Measurements from ENCODE around the gene ITGB5. TPM values are rescaled to one million over a fixed set of nuclear protein-coding genes. Genes with fewer than 3 reads are reported as not detected.
A peak's percentile ranks its signal among the peaks of the same experiment; 100 is the strongest.

ITGB5 gene
- total RNA-seq, 4 donors from 2014 or later, result 159 to 397 (median 245) TPM

- no peaks in the 10 kb centered on the region for H3K27me3 ChIP-seq
- H3K9me3 ChIP-seq, result no peaks in the 10 kb centered on the region
- TF ChIP-seq EP300 (IDR thresholded peaks at IDR 0.05) (no peak), POLR2A (IDR thresholded peaks at IDR 0.05) (no peak), POLR2AphosphoS5 (IDR thresholded peaks at IDR 0.05) (no peak), CTCF (IDR thresholded peaks at IDR 0.05) (no peak)
- H3K4me1 ChIP-seq, result peaks cover 19% of the 10 kb centered on the region
- H3K36me3 ChIP-seq, result peaks cover 41% of the 10 kb centered on the region
- no peak overlapping the region for H3K27ac ChIP-seq
- no peak for DNase-seq (ENCODE audit: low spot score in 2 of 2)
- 64% methylated on average over 6 of the region's 6 CpGs for WGBS
- no peak overlapping the region for H3K4me3 ChIP-seq
Observed at GRCh38 chr3:124761935-124762660, 125.1 kb downstream of the ITGB5 start.

GRCh38 chr3:124761250-124761796 lies 125.8 kb downstream of the ITGB5 start:
- no peak overlapping the region for H3K4me3 ChIP-seq
- H3K27me3 ChIP-seq, result no peaks in the 10 kb centered on the region
- DNase-seq (ENCODE audit: low spot score in 2 of 2), result peak; percentile 94 to 96
- peaks cover 33% of the 10 kb centered on the region for H3K36me3 ChIP-seq
- no peaks in the 10 kb centered on the region for H3K9me3 ChIP-seq
- TF ChIP-seq POLR2A (IDR thresholded peaks at IDR 0.05) (no peak), POLR2AphosphoS5 (IDR thresholded peaks at IDR 0.05) (peak in 2 of 3 donors; percentile 73 to 77), CTCF (IDR thresholded peaks at IDR 0.05) (peak; percentile 87 to 99), EP300 (IDR thresholded peaks at IDR 0.05) (no peak)
- peaks cover 19% of the 10 kb centered on the region for H3K4me1 ChIP-seq
- no peak overlapping the region for H3K27ac ChIP-seq
- 7% methylated on average over 15 of the region's 15 CpGs for WGBS

GRCh38 chr3:124760601-124761000 lies 126.6 kb downstream of the ITGB5 start:
- 53% methylated on average over 2 of the region's 2 CpGs for WGBS
- H3K9me3 ChIP-seq, result no peaks in the 10 kb centered on the region
- no peak overlapping the region for H3K4me3 ChIP-seq
- H3K36me3 ChIP-seq, result peaks cover 26% of the 10 kb centered on the region
- H3K27ac ChIP-seq, result no peak overlapping the region
- no peaks in the 10 kb centered on the region for H3K27me3 ChIP-seq
- H3K4me1 ChIP-seq, result peaks cover 19% of the 10 kb centered on the region
- TF ChIP-seq EP300 (IDR thresholded peaks at IDR 0.05) (no peak), POLR2A (IDR thresholded peaks at IDR 0.05) (no peak), POLR2AphosphoS5 (IDR thresholded peaks at IDR 0.05) (no peak), CTCF (IDR thresholded peaks at IDR 0.05) (no peak)
- DNase-seq (ENCODE audit: low spot score in 2 of 2), result no peak

GRCh38 chr3:124759666-124760401 lies 127.3 kb downstream of the ITGB5 start:
- Histone ChIP-seq H3K9me3 (no peaks in the 10 kb centered on the region), H3K4me3 (no peak overlapping the region), H3K36me3 (peaks cover 18% of the 10 kb centered on the region), H3K4me1 (peaks cover 19% of the 10 kb centered on the region), H3K27ac (no peak overlapping the region), H3K27me3 (no peaks in the 10 kb centered on the region)
- no peak for DNase-seq (ENCODE audit: low spot score in 2 of 2)
- 84% methylated on average over 13 of the region's 14 CpGs for WGBS
- no peak for TF ChIP-seq CTCF (IDR thresholded peaks at IDR 0.05)
- TF ChIP-seq EP300 (IDR thresholded peaks at IDR 0.05), result no peak

All from suprapubic skin (tissue), 4 donors.